Cerebellar cortex (tissue), 1 donor: ENCODE measurements around the gene CNTNAP2.
"Not testable (repeated sequence)": the region's sequence is repeated elsewhere in the genome, so short reads cannot be mapped to it uniquely, and the experiment has no call there.

Source experiments
- DNase-seq: peaks from one replicate; pipeline ENCODE4 v3.0.0-alpha.2; 2015; ENCODE audit warnings: low spot score

Gene CNTNAP2

GRCh38 chr7:147103224-147103623 is 986.6 kb downstream of the CNTNAP2 start:
- no peak for DNase-seq

- DNase-seq: no peak
Measured at GRCh38 chr7:147106746-147107145, 990.1 kb downstream of the CNTNAP2 start.

DNA sequence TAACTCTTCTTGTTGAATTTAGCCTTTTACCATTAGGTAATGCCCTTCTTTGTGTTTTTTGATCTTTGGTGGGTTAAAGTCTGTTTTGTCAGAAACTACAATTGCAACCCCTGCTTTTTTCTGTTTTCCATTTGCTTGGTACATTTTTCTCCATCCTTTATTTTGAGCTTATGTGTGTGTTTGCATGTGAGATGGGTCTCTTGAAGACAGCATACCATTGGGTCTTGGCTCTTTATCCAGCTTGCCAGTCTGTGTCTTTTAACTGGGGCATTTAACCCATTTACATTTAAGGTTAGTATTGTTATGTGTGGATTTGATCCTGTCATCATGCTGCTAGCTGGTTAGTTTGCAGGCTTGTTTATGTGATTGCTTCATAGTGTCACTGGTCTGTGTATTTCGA is 997.9 kb downstream of the CNTNAP2 start:
- not testable (repeated sequence) for DNase-seq

GRCh38 chr7:147136352-147136751 is 1019.8 kb downstream of the CNTNAP2 start:
- no peak for DNase-seq

DNA sequence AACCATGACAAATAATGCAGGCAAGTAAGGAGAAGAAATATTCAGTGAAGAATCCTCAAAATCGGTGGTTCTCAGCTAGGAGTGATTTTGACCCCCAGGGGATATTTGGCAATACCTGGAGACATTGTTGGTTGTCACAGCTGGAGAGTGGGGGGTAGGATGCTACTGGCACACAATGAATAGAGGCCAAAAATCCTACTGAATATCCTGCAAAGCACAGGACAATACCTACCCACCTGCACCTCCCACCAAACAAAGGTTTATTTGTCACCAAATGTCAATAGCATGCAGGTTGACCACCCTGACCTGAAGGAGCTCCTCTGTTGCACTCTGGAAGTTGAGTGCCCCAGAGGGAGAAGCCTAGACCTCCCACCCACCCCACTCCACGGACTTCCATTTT is 1028.6 kb downstream of the CNTNAP2 start:
- DNase-seq: no peak

DNA sequence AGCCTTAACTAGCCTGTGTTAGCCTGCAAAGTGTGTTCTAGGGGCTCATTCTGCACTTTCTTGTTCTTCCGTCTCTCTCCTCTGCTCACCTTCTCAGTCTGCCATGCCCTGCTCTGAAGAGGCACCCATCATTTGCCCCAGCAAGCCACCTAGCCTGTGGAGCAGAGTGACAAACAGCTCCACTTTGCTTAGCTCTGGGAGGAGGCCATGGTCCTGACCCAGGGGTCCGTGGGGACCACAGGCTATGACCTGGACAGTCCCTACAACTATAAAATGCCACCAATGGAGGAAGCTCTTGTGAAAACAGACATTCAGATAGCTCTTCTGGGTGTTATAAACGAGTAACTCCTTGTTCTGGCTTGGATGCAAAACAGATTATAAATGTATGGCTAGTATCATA is 1029.6 kb downstream of the CNTNAP2 start:
- no peak for DNase-seq

DNA sequence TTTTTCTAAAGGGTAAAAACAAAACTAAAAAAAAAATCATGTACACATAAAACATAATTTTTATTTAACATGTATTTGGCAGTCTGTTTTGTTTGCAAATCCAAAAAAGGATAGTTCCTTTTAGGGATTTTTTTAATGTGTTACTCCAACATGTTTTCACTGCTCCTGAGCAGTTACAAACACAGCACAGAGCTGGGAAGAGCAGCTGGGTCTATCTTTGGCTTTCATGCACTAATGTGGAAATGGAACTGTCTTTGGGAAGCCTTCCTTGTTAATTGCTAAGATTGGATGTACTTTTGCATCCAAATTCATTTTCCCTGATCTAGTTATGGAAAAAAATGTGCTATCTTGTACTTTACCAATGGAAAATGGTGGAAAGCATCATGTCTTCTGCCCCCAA is 1035.1 kb downstream of the CNTNAP2 start:
- no peak for DNase-seq

DNA sequence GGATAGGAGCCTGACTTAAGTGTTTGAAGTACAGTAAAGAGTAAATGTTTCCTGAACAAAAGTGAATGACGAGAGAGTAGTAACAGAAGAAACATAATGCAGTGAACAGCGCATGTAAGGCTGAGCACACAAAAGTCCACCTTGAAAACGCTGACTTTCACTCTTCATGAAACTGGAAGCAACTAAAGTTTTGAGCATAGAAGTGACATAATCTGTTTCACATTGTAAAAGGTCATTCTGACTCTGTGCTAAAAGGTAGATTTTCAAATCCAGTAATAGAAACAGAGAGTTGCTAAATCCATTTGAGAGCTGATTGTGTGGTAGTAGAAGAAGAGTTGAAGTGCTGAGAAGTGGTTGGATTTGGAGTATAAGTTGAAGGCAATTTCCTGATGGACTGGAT is 1037.0 kb downstream of the CNTNAP2 start:
- no peak for DNase-seq

- no peak for DNase-seq
Measured at GRCh38 chr7:147161405-147161804, 1044.8 kb downstream of the CNTNAP2 start.

DNA sequence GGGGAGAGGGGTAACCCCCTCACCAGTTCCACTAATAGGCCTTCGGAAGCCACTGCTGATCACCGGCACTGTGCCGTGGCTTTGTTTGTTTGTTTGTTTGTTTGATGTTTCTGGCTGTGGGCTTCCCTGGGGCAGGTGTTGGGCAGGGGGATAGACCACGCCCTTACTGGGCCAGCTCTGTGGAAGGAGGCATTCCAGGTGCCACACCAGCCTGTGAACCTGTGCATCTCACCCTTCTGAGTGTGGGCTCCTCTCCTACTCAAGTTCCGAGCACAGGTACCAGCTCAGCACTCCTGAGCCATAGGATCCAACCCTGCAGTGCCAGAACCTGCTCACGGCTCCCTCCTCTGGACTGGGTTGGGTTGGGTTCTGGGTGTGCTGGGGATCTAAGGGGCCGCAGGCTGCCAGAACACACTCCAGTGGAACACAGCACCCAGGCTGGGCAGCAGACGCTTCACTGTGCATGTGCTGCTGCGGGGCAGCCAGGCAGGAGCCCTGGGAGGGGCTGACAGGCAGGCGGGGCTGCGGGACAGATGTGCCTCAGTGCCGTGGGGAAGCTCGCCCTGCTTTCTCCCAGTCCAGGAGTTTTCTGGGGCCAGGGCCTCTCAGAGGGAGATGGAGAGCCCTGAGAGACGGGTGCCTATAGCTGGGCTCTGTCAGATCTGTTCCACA is 1053.9 kb downstream of the CNTNAP2 start:
- no peak for DNase-seq

DNA sequence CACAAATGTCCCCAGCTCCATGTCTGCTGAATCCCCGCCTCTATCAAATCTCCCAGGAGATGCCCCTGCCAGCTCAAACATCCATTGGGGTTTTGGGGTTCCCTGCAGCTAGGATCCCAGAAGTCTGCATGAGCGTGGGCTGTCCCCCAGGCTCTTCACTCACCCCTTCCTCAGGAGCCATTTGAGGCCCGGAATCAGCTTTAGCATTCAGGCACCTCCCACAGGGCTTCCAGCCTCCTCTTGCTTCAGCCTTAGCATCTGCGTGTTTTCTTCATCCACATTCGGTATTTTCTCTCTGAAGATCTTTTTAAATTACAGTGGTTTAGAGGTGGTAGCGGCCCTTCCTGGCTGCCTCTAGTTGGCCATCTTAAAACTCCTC is 1054.4 kb downstream of the CNTNAP2 start:
- DNase-seq: no peak

DNA sequence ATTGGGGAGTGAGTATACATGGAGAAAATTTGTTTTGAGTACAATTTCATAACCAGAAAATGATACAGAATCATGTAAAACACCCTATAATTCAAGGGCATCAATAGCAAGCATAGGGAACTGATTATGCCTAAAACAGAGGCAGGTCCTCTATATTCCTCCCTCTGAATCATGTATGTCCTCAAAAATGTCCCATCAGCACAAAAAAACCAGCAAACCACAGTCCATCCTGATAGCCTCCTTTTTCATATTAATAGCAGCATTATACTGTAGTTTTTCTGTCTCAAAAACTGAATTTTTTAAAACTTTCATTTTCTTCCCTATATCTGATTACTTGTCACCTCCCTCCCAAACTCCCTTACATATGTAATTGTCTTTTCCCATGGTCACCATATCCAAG is 1057.3 kb downstream of the CNTNAP2 start:
- DNase-seq: no peak

DNA sequence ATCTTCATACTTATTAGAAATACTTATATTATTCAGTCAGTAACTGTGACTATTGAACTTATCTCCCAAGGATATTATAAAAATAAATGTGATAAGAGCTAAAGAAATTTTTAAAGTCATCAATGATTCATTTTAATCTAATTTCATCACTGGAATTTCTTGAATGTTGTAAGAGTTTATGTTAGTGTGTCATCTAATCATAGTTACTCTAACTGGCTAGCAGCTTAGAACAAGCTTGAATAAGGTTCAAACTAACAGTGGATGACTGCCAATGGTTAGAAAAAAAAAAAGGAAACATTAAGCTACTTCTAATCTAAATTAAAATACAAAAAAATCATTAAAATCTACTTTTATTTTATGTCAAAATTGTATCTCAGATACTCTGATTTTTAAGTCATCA is 1066.3 kb downstream of the CNTNAP2 start:
- no peak for DNase-seq

GRCh38 chr7:147183276-147183675 is 1066.7 kb downstream of the CNTNAP2 start:
- DNase-seq: no peak

DNA sequence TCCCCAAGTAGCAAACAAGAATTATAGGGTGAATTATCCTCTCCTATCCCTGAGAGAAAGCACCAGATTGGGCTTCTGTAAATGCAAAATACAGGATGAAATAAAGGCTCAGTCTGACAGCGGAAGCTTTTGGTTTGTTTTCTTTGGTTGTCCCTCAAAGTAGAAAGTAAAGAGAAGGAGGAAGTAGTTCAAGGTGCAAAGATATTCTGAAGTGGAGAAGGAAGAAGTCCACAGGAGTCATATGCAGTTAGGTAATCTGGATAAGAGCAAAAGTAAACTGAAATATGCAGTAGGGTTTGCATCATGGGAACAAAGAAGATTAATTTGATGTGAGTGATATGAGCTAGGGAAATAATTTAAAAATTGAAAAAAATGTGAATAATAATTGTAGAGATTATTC is 1071.9 kb downstream of the CNTNAP2 start:
- DNase-seq: no peak

DNA sequence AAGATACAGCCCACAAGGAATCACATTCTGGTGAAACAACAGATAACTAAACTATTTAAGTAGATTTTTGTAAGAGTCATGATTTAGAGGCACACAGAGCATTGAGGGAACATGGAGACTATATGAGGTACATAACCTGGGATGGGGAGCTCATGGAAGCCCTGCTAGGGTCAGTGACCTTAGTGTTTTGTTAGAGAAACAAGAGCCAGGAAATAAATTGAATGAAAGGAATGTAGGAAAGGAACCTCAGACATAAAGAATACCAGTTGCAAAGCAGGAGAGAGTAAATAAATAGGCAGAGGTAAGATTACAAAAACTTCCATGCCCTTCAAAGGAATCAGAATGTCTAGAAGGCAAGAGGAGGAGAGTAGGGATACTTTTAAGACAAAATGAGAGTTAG is 1076.9 kb downstream of the CNTNAP2 start:
- no peak for DNase-seq

DNA sequence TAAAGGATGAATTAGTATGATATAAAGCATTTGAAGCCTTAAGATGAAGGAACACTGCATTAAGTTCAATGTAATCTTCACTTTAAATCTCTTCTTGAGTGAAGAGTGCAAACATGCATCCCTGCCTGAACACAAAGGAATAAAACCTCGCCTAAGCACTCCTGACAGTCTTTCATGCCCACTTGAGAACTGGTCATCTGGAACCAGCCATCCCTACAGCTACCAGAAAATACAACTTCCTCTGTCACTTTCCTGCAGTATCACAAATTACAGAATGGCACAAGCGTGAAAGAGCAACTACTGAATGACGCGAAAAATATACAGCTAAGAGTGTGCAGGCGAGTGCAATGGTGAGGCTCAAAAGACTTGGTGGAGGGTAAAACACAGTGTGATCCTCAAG is 1079.9 kb downstream of the CNTNAP2 start:
- DNase-seq: no peak

GRCh38 chr7:147197006-147197405 is 1080.4 kb downstream of the CNTNAP2 start:
- DNase-seq: no peak

GRCh38 chr7:147199868-147200267 is 1083.3 kb downstream of the CNTNAP2 start:
- DNase-seq: no peak

GRCh38 chr7:147207988-147208387 is 1091.4 kb downstream of the CNTNAP2 start:
- DNase-seq: no peak

DNA sequence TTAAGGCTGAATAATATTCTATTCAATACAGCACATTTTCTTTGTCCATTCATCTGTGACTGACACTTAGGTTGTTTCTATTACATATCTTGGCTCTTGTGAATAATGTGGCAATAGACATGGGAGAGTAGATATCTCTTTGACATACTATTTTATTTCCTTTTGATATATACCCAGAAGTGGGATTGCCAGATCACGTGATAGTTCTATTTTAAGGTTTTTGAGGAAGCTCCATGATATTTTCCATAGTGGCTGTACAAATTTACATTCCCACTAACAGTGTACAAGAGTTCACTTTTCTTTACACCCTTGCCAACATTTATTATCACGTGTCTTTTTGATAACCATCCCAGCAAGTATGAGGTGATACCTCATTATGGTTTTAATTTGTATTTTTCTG is 1114.7 kb downstream of the CNTNAP2 start:
- DNase-seq: no peak

DNA sequence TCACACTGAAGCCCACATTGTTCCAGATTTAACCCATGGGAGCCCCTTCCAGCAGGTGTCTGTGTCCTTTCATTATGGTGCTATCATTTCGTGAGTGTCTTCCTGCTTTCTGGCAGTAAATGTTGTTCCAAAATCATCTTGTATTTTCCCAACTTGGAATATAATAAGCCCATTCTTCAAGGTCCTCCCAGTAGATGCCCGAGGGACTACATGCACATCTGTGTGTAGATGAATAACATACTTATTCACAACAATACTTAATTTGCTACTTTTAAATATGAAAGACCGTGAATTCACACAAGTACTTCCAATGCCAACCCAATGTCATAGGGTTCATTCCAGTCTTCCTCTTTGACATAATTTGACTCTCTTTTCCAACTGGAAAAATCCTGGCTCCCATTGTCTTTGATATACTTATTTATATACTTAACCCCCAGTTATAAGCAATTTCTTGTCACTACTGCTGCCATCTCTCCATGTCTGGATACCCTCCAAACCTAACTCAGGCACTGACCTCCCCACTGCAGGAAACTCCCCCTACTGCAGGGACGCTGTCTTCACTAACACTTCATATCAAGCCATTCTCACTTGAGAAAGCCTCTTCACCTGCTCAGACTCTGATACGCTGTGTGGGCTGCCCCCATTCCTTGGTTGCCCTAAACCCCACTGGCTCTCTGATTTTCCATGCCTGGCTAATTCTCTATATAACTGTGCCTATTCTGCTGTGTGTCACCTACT is 1119.2 kb downstream of the CNTNAP2 start:
- no peak for DNase-seq

- DNase-seq: no peak
Measured at GRCh38 chr7:147240468-147240867, 1123.9 kb downstream of the CNTNAP2 start.

- DNase-seq: peak; percentile 20
Measured at GRCh38 chr7:147245274-147245673, 1128.7 kb downstream of the CNTNAP2 start.
